MM.1S (cell line): ENCODE measurements around the gene HSPB9.
A peak's percentile ranks its signal among the peaks of the same experiment; 100 is the strongest.

Experiments used
- DNase-seq: peaks from one replicate; pipeline ENCODE4 v3.0.0-alpha.2; 2015
- H2AFZ ChIP-seq: fragments of 300-600 bp; sonication (generic); 2 replicates; pipeline ENCODE4 v1.6.0; 2016; ENCODE audit warnings: antibody characterized with exemption, low read length
- H3F3A ChIP-seq: fragments of 300-600 bp; sonication (generic); 2 replicates; pipeline ENCODE4 v1.6.1; 2016; ENCODE audit warnings: mild to moderate bottlenecking, antibody characterized with exemption, low read length, moderate library complexity, mixed read lengths; ENCODE audit not compliant: insufficient read depth
- H3K27ac ChIP-seq: fragments of 300-600 bp; sonication (generic); 2 replicates; pipeline ENCODE4 v1.5.1; 2016; ENCODE audit warnings: mild to moderate bottlenecking, low read length
- H3K27me3 ChIP-seq: fragments of 300-600 bp; sonication (generic); replicated peaks from 2 replicates; pipeline ENCODE4 v1.6.0; 2016; ENCODE audit warnings: low read length; ENCODE audit not compliant: insufficient read depth
- H3K36me3 ChIP-seq: fragments of 300-600 bp; sonication (generic); replicated peaks from 2 replicates; pipeline ENCODE4 v1.6.1; 2016; ENCODE audit warnings: mild to moderate bottlenecking, low read length, mixed read lengths; ENCODE audit not compliant: insufficient read depth
- H3K4me1 ChIP-seq: fragments of 300-600 bp; sonication (generic); 2 replicates; pipeline ENCODE4 v1.6.1; 2016; ENCODE audit warnings: low read length, mixed read lengths
- H3K4me2 ChIP-seq: fragments of 300-600 bp; sonication (generic); 2 replicates; pipeline ENCODE4 v1.6.0; 2016; ENCODE audit warnings: low read depth, low read length
- H3K4me3 ChIP-seq: fragments of 300-600 bp; sonication (generic); 2 replicates; pipeline ENCODE4 v1.5.1; 2016; ENCODE audit warnings: low read length, mixed read lengths
- H3K79me2 ChIP-seq: fragments of 300-600 bp; sonication (generic); 2 replicates; pipeline ENCODE4 v1.6.1; 2016; ENCODE audit warnings: mixed run types, low read length, mixed read lengths
- H3K9ac ChIP-seq: fragments of 300-600 bp; sonication (generic); 2 replicates; pipeline ENCODE4 v1.6.1; 2016; ENCODE audit warnings: low read length, mixed read lengths
- H3K9me2 ChIP-seq: fragments of 300-600 bp; sonication (generic); replicated peaks from 2 replicates; pipeline ENCODE4 v1.6.1; 2016; ENCODE audit warnings: mild to moderate bottlenecking, low read length, mixed read lengths; ENCODE audit not compliant: insufficient read depth
- H3K9me3 ChIP-seq: fragments of 300-600 bp; sonication (generic); replicated peaks from 2 replicates; pipeline ENCODE4 v1.6.1; 2016; ENCODE audit warnings: mild to moderate bottlenecking, low read length, mixed read lengths; ENCODE audit not compliant: insufficient read depth
- H4K20me1 ChIP-seq: fragments of 300-600 bp; sonication (generic); 2 replicates; pipeline ENCODE4 v1.6.1; 2016; ENCODE audit warnings: mild to moderate bottlenecking, low read length, moderate library complexity, mixed read lengths; ENCODE audit not compliant: insufficient read depth
- EZH2 ChIP-seq: fragments of 300-600 bp; sonication (generic); optimal IDR thresholded peaks from 2 replicates; pipeline ENCODE3; 2017; ENCODE audit warnings: low read depth, mild to moderate bottlenecking, antibody characterized with exemption, low read length, mixed read lengths
- EZH2phosphoT487 ChIP-seq: fragments of 300-600 bp; sonication (generic); IDR thresholded peaks from 2 replicates; pipeline ENCODE4 v1.6.1; 2018; ENCODE audit warnings: antibody characterized with exemption, low read length
- TF ChIP-seq, protein P1 (sequence below): fragments of 300-600 bp; sonication (generic); IDR thresholded peaks from 2 replicates; pipeline ENCODE4 v1.5.1; 2016; ENCODE audit warnings: antibody characterized with exemption, low read length, mixed read lengths

The HSPB9 gene

DNA sequence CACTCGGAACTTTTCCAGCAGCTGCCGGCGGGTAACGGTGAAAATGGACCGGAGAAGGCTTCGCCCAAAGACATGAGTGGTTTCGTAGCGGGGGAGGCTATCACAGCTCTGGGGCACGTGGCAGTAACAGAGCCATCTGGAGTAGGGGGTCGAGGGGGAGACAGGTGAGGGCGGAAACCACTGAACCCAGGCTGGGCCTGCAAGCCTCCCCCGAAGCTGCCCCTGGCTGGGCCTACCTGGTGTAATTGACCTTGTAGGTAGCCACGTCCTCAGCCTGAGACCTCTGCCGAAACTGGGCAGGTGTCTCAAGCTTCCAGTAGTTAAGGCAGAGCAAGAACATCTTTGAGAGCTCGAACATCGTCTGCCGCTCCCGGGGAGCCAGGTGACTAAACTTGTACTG, 3.3 kb upstream of the HSPB9 start:
- no peak overlapping the region for H3K4me2 ChIP-seq
- H4K20me1 ChIP-seq: no peaks in the 10 kb centered on the region
- H3K9me2 ChIP-seq: no peaks in the 10 kb centered on the region
- peaks cover 27% of the 10 kb centered on the region for H3K4me1 ChIP-seq
- H3K4me3 ChIP-seq: no peak overlapping the region
- no peaks in the 10 kb centered on the region for H3K27me3 ChIP-seq
- H3K27ac ChIP-seq: no peak overlapping the region
- no peak overlapping the region for H2AFZ ChIP-seq
- no peaks in the 10 kb centered on the region for H3K9me3 ChIP-seq
- no peak overlapping the region for H3K9ac ChIP-seq
- H3K79me2 ChIP-seq: peaks cover 13% of the 10 kb centered on the region
- no peak for DNase-seq
- peaks cover 17% of the 10 kb centered on the region; the same call in 1 of the 2 replicates for H3F3A ChIP-seq
- H3K36me3 ChIP-seq: no peaks in the 10 kb centered on the region
- TF ChIP-seq EZH2 (no peak), EZH2phosphoT487 (no peak)
- TF ChIP-seq, protein P1, sequence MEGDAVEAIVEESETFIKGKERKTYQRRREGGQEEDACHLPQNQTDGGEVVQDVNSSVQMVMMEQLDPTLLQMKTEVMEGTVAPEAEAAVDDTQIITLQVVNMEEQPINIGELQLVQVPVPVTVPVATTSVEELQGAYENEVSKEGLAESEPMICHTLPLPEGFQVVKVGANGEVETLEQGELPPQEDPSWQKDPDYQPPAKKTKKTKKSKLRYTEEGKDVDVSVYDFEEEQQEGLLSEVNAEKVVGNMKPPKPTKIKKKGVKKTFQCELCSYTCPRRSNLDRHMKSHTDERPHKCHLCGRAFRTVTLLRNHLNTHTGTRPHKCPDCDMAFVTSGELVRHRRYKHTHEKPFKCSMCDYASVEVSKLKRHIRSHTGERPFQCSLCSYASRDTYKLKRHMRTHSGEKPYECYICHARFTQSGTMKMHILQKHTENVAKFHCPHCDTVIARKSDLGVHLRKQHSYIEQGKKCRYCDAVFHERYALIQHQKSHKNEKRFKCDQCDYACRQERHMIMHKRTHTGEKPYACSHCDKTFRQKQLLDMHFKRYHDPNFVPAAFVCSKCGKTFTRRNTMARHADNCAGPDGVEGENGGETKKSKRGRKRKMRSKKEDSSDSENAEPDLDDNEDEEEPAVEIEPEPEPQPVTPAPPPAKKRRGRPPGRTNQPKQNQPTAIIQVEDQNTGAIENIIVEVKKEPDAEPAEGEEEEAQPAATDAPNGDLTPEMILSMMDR: no peak

DNA sequence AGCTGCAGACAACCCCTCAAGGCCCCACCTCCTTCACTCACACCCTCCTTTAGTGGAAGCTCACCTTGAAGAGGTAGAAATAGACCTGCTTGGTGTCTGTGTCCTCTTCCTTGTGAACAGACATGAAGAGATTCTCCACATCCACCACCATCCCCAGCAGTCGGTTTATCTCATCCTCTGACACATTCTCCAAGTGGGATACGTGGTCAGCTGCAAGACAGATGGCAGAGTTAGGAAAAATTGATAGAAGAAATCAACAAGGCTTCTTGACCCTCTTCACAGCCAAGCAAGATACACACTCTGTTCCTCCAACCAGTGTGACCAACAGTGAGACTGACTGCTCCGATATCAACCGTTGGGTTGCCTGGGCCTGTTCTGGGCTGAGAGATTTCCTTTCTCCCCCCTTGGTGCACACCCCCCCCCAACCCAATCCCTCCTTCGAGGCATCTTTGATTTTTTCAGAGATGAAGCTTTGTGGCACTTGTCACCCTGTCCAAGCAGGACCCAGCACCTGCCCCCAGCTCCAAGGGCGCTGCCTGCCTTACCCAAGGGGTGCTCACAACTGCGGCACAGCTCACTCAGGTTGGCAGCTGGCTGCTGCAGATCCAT, 2.3 kb upstream of the HSPB9 start:
- H2AFZ ChIP-seq: peak overlapping the region; percentile 30; the same call in 1 of the 2 replicates
- H3K36me3 ChIP-seq: no peaks in the 10 kb centered on the region
- H3K27ac ChIP-seq: no peak overlapping the region

DNA sequence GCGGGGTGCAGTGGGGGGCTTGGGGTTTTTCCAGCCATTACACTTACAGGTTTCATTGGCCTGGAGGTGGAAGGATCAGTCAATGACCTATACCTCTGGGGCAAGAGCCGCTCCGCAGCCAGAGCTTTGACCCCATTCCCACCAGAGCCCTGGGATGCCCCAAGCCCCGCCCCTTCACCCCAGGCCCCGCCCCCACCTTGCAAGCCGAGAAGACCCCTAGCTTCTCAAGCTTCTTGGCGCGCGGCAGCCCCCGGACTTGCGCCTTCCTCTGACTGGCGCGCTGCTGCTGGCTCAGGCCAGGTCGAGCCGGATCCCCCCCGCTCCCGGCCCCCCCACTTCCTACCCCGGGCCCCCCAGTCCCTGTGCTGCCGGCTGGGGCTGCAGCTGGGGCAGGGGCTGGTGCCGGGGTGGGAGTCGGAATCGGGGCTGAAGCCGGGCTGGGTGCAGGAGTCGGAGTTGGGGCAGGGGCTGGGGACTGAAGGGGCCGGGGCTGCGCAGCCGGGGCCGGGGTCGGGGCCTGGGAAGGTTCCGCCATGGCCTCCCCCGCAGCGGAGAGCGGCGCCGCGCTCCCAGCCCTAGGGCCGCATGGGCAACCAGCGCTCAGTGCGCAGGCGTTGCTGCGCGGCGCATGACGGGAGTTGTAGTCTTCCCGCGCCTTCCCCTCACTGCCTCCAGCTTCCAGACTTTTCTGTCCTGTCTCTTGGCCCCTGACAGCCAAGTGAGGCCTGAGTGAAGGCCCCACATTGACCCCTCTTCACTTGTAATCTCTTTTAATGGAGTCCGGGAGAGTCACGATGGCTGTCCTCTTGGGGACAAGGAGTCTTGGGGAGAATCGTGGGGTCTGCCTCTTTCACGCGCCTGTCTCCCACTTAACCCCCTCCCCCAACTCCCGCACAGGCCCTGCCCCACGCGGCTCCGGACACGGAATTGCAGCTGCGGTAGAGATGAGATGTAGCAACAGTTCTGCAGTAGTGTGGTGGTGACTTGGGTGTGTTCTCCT, 1.5 kb upstream of the HSPB9 start, which contains the start of gene KAT2A:
Gene KAT2A, minus strand, starts transcription at position 598 of the 1,000 bp plus-strand sequence. Its CDS starts 63 bp downstream, at position 535.
- Histone ChIP-seq H3K27me3 (no peaks in the 10 kb centered on the region), H3F3A (peaks cover 9% of the 10 kb centered on the region; the same call in 1 of the 2 replicates), H3K4me2 (peak within 1 kb of the TSS; percentile 99), H4K20me1 (no peaks in the 10 kb centered on the region), H3K4me3 (peak within 1 kb of the TSS; percentile 67), H3K9me2 (no peaks in the 10 kb centered on the region), H3K9ac (peak within 1 kb of the TSS; percentile 74), H3K4me1 (peaks cover 17% of the 10 kb centered on the region), H3K9me3 (no peaks in the 10 kb centered on the region), H3K27ac (no peak within 1 kb of the TSS), H2AFZ (peak within 1 kb of the TSS; percentile 62), H3K36me3 (no peaks in the 10 kb centered on the region), H3K79me2 (peaks cover 9% of the 10 kb centered on the region)
- TF ChIP-seq EZH2: no peak
- TF ChIP-seq EZH2phosphoT487: no peak
- TF ChIP-seq, protein P1: no peak
- peak; percentile 83 for DNase-seq

More for the DNA sequence above, 2.3 kb upstream of the HSPB9 start:
- peaks cover 17% of the 10 kb centered on the region; the same call in 1 of the 2 replicates for H3F3A ChIP-seq
- peak overlapping the region; percentile 74; the same call in 1 of the 2 replicates for H3K9ac ChIP-seq
- no peaks in the 10 kb centered on the region for H3K9me2 ChIP-seq
- DNase-seq: no peak
- H4K20me1 ChIP-seq: no peaks in the 10 kb centered on the region
- no peaks in the 10 kb centered on the region for H3K9me3 ChIP-seq
- H3K4me3 ChIP-seq: peak overlapping the region; percentile 67
- peaks cover 24% of the 10 kb centered on the region for H3K4me1 ChIP-seq
- H3K4me2 ChIP-seq: peak overlapping the region; percentile 99
- H3K79me2 ChIP-seq: peaks cover 9% of the 10 kb centered on the region
- no peaks in the 10 kb centered on the region for H3K27me3 ChIP-seq
- TF ChIP-seq EZH2phosphoT487 (no peak), EZH2 (no peak)
- TF ChIP-seq, protein P1: no peak
